ENCODE results near the gene DDI2.

The DDI2 gene

DNA sequence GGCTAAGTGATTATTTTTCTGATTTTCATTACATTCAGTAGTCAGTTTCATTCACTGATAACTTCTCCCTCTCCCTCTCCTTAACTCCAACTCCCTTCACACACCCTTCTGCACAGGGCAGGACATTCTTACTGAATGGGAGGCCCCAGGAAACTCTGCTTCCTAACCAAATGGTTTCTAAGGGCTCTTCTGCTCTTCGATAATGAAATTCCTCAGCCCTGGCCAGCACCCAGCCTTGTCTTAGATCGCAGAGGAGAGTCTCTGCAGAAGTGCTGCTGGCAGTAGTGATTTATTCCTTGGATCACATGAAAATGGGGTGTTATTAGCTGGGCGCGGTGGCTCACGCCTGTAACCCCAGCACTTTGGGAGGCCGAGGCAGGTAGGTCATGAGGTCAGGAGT, 83.2 kb downstream of the DDI2 start:
- Histone ChIP-seq H3K4me1 (ENCODE audit: control insufficient read depth in 1 of 2, insufficient read depth in 2 of 2, low read length in 2 of 2) (peaks cover 21 to 30% of the 10 kb centered on the region in 2 donors), H3K9me3 (ENCODE audit: control insufficient read depth in 1 of 2, low read length in 2 of 2) (no peaks in the 10 kb centered on the region), H3K36me3 (ENCODE audit: control insufficient read depth in 1 of 2, insufficient read depth in 2 of 2, low read length in 2 of 2) (peaks cover 0 to 3% of the 10 kb centered on the region in 2 donors), H3K27me3 (ENCODE audit: control insufficient read depth in 1 of 2, insufficient read depth in 2 of 2, low read length in 2 of 2) (no peaks in the 10 kb centered on the region), H3K27ac (ENCODE audit: low read depth, low read length) (no peak overlapping the region), H3K4me3 (ENCODE audit: low read depth in 1 of 2, low read length in 2 of 2) (no peak overlapping the region), H3K9ac (ENCODE audit: low read depth in 1 of 2, low read length in 2 of 2) (no peak overlapping the region)

DNA sequence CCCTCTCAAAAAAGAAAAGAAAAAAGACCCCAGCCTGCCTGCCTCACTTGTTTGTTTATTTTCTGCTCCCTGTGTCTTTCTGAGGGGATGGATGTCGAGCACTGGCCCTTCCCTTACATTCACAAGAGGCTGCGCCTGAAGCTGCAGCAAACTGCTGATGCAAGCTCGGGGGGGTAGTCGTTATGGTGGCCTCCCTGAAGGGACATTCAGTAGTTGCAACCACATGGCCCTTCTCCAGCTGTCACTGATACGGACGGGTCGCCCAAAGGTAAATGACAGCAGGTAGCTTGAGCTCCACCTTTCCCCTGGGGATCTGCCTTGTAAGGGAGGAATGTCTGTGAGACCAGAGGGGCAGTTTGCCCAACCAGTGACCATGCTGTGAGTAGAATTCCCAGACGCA, 84.5 kb downstream of the DDI2 start:
- H3K4me1 ChIP-seq (ENCODE audit: control insufficient read depth in 1 of 2, insufficient read depth in 2 of 2, low read length in 2 of 2) = peaks cover 21 to 30% of the 10 kb centered on the region in 2 donors
- no peaks in the 10 kb centered on the region for H3K9me3 ChIP-seq (ENCODE audit: control insufficient read depth in 1 of 2, low read length in 2 of 2)
- H3K27ac ChIP-seq (ENCODE audit: low read depth, low read length) = no peak overlapping the region

DNA sequence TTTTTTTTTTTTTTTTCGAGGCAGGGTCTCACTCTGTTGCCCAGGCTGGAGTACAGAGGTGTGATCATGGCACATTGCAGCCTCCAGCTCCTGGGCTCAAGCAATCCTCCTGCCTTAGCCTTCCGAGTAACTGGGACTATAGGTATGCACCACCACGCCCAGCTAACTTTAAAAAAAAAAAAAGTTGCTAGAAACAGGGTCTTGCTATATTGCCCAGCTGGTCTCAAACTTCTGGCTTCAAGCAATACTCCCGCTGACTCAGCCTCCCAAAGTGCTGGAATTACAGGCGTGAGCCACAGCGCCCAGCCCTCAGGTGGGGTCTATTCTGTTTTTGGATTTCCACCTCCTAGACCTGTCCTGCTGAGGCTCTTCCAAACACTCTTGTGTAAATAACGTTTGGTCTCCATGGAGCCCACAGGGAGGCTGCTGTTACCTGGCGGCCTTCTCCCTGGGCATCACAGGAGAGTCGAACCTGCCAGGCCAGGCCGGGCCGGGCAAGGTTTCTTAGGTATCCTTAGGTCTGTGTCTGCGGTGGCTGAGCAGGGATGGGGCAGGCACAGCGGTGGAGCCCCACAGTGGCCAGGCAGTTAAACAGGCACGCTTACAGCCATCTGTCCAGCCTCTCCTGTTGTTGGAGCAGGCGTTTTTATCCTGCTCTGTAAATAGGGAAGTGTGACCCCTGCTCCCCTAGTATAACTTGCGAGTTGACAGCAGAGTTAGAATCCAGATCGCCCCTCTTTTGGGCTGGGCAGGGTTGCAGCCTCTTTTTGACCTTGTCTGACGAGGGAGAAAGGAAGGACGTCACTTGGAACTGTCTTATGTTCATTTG, 85.7 kb downstream of the DDI2 start:
- Histone ChIP-seq H3K9ac (ENCODE audit: low read depth in 1 of 2, low read length in 2 of 2) (peak overlapping the region; percentile 23 to 43), H3K27me3 (ENCODE audit: control insufficient read depth in 1 of 2, insufficient read depth in 2 of 2, low read length in 2 of 2) (no peaks in the 10 kb centered on the region), H3K27ac (ENCODE audit: low read depth, low read length) (peak overlapping the region; percentile 63), H3K36me3 (ENCODE audit: control insufficient read depth in 1 of 2, insufficient read depth in 2 of 2, low read length in 2 of 2) (peaks cover 0 to 8% of the 10 kb centered on the region in 2 donors), H3K4me1 (ENCODE audit: control insufficient read depth in 1 of 2, insufficient read depth in 2 of 2, low read length in 2 of 2) (peaks cover 21% of the 10 kb centered on the region in 2 donors), H3K9me3 (ENCODE audit: control insufficient read depth in 1 of 2, low read length in 2 of 2) (no peaks in the 10 kb centered on the region), H3K4me3 (ENCODE audit: low read depth in 1 of 2, low read length in 2 of 2) (peak overlapping the region; percentile 29 to 41)

More for the DNA sequence above, 84.5 kb downstream of the DDI2 start:
- Histone ChIP-seq H3K27me3 (ENCODE audit: control insufficient read depth in 1 of 2, insufficient read depth in 2 of 2, low read length in 2 of 2) (no peaks in the 10 kb centered on the region), H3K36me3 (ENCODE audit: control insufficient read depth in 1 of 2, insufficient read depth in 2 of 2, low read length in 2 of 2) (peaks cover 0 to 8% of the 10 kb centered on the region in 2 donors), H3K4me3 (ENCODE audit: low read depth in 1 of 2, low read length in 2 of 2) (no peak overlapping the region), H3K9ac (ENCODE audit: low read depth in 1 of 2, low read length in 2 of 2) (no peak overlapping the region)

DNA sequence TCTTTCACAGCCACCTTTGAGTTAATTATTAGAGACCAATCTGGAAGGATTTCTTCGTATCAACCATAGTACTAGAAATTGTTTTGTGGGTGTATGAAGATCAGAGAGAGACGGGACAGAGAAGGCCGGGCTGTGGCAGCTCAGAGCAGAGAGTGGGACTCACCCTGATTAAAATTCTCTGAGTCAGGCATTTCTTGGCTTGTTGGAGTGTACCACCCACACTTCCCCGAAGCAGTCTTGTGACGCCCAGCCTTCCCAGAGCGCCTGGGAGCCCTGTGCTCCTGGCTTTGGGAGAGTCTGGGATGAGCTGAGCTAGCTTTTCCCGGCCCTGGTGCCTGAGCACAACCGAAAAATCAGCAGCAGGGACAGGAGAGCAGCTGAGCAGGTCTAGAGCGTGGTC, 86.3 kb downstream of the DDI2 start:
- Histone ChIP-seq H3K4me1 (ENCODE audit: control insufficient read depth in 1 of 2, insufficient read depth in 2 of 2, low read length in 2 of 2) (peaks cover 17 to 21% of the 10 kb centered on the region in 2 donors), H3K36me3 (ENCODE audit: control insufficient read depth in 1 of 2, insufficient read depth in 2 of 2, low read length in 2 of 2) (peaks cover 0 to 8% of the 10 kb centered on the region in 2 donors), H3K27me3 (ENCODE audit: control insufficient read depth in 1 of 2, insufficient read depth in 2 of 2, low read length in 2 of 2) (no peaks in the 10 kb centered on the region), H3K4me3 (ENCODE audit: low read depth in 1 of 2, low read length in 2 of 2) (peak overlapping the region; percentile 29 to 41), H3K9me3 (ENCODE audit: control insufficient read depth in 1 of 2, low read length in 2 of 2) (no peaks in the 10 kb centered on the region), H3K9ac (ENCODE audit: low read depth in 1 of 2, low read length in 2 of 2) (peak overlapping the region; percentile 23 to 43), H3K27ac (ENCODE audit: low read depth, low read length) (peak overlapping the region; percentile 63)

DNA sequence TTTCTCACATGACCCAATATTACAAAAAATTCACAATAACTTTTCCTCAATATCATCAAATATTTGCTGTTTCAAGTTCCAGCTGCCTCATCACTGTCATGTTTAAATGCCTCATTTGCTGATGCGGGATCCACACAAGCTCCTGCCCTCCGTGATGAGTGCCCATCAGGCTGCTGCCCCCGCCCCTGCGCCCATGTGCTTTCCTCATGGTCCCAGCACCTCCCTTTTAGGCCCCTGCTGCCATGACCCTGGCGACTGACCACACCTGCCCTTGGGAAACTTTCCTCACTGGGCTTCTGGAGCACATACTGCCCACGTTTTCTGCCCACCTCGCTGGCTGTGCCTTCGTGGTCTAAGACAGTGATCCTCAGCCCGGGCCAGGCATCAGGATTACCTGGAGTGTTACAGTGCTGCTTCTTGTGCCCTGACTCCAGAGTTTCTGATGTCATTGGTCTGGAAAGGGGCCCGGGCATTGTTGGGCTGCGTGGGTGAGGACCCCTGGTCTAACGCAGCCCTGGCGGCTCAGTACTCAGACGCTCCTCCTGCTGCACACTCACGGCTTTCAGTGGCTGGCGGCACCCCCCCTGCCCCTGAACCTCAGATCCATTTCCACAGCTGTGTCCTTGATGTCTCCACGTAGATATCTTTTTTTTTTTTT, 87.4 kb downstream of the DDI2 start:
- Histone ChIP-seq H3K4me3 (ENCODE audit: low read depth in 1 of 2, low read length in 2 of 2) (no peak overlapping the region), H3K4me1 (ENCODE audit: control insufficient read depth in 1 of 2, insufficient read depth in 2 of 2, low read length in 2 of 2) (peaks cover 17 to 21% of the 10 kb centered on the region in 2 donors), H3K9ac (ENCODE audit: low read depth in 1 of 2, low read length in 2 of 2) (no peak overlapping the region), H3K27ac (ENCODE audit: low read depth, low read length) (no peak overlapping the region), H3K27me3 (ENCODE audit: control insufficient read depth in 1 of 2, insufficient read depth in 2 of 2, low read length in 2 of 2) (no peaks in the 10 kb centered on the region), H3K9me3 (ENCODE audit: control insufficient read depth in 1 of 2, low read length in 2 of 2) (no peaks in the 10 kb centered on the region), H3K36me3 (ENCODE audit: control insufficient read depth in 1 of 2, insufficient read depth in 2 of 2, low read length in 2 of 2) (peaks cover 0 to 8% of the 10 kb centered on the region in 2 donors)

DNA sequence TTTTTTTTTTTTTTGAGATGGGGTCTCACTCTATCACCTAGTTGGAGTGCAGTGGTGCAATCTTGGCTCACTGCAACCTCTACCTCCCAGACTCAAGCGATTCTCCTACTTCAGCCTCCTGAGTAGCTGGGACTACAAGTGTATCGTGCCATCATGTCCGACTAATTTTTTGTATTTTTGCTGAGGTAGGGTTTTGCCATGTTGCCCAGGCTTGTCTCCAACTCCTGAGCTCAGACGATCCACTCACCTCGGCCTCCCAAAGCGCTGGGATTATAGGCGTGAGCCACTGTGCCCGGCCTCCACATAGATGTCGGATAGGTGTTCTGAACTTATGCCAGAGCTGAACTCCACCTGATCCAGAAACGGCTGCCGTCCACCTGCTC, 87.9 kb downstream of the DDI2 start:
- peaks cover 17 to 21% of the 10 kb centered on the region in 2 donors for H3K4me1 ChIP-seq (ENCODE audit: control insufficient read depth in 1 of 2, insufficient read depth in 2 of 2, low read length in 2 of 2)
- peaks cover 0 to 8% of the 10 kb centered on the region in 2 donors for H3K36me3 ChIP-seq (ENCODE audit: control insufficient read depth in 1 of 2, insufficient read depth in 2 of 2, low read length in 2 of 2)
- H3K9me3 ChIP-seq (ENCODE audit: control insufficient read depth in 1 of 2, low read length in 2 of 2) = no peaks in the 10 kb centered on the region
- no peaks in the 10 kb centered on the region for H3K27me3 ChIP-seq (ENCODE audit: control insufficient read depth in 1 of 2, insufficient read depth in 2 of 2, low read length in 2 of 2)
- no peak overlapping the region for H3K9ac ChIP-seq (ENCODE audit: low read depth in 1 of 2, low read length in 2 of 2)
- H3K27ac ChIP-seq (ENCODE audit: low read depth, low read length) = no peak overlapping the region
- H3K4me3 ChIP-seq (ENCODE audit: low read depth in 1 of 2, low read length in 2 of 2) = no peak overlapping the region

DNA sequence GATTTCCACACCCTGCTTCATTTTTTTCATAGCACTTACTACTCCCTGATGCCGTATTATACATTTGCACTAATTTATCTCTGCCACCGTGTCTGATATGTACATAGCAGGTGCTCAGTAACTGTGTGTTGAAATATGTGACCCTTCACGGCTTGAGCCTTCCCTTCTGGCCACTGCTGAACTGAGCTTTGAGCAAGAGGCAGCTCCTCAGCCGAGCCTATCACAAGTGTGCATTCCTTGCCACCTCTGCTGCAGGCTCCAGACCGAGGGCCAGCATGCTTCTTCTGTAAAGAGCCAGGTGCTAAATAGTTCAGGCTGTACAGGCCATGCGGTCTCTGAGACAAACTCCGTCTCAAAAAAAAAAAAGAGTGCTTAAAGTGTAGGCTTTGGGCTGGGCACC, 89.5 kb downstream of the DDI2 start:
- H3K9me3 ChIP-seq (ENCODE audit: control insufficient read depth in 1 of 2, low read length in 2 of 2) = no peaks in the 10 kb centered on the region
- H3K9ac ChIP-seq (ENCODE audit: low read depth in 1 of 2, low read length in 2 of 2) = no peak overlapping the region
- H3K4me3 ChIP-seq (ENCODE audit: low read depth in 1 of 2, low read length in 2 of 2) = no peak overlapping the region
- peaks cover 0 to 8% of the 10 kb centered on the region in 2 donors for H3K36me3 ChIP-seq (ENCODE audit: control insufficient read depth in 1 of 2, insufficient read depth in 2 of 2, low read length in 2 of 2)
- no peak overlapping the region for H3K27ac ChIP-seq (ENCODE audit: low read depth, low read length)
- H3K4me1 ChIP-seq (ENCODE audit: control insufficient read depth in 1 of 2, insufficient read depth in 2 of 2, low read length in 2 of 2) = peaks cover 17 to 21% of the 10 kb centered on the region in 2 donors
- no peaks in the 10 kb centered on the region for H3K27me3 ChIP-seq (ENCODE audit: control insufficient read depth in 1 of 2, insufficient read depth in 2 of 2, low read length in 2 of 2)

DNA sequence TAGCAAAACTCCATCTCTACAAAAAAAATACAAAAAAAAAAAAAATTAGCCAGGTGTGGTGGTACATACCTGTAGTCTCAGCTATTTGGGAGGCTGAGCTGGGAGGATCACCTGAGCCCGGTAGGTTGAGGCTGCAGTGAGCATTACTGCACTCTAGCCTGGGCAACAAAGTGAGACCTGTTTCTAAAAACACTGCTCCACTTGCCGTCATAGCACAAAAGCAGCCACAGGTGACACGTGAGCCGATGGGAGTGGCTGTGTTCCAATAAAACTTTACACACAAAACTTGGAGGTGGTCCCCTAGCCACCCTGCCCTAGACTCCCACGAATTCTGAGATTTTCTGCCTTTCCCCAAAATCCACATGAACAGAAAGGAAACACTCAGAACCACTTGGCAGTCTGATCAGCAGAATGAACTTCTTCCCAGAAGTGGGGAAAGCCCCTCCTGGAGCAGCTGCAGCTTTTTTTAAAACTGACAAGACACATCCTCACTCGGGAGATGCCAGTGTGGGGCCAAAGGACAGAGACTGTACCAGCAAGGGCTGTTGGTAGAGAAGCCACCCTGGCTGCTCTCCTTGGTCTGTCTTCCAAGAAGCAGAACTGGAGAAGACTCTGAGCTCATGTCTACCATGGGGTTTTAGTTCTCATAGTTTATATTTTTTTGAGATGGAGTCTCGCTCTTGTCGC, 90.1 kb downstream of the DDI2 start:
- H3K9me3 ChIP-seq (ENCODE audit: control insufficient read depth in 1 of 2, low read length in 2 of 2) = no peaks in the 10 kb centered on the region
- no peaks in the 10 kb centered on the region for H3K27me3 ChIP-seq (ENCODE audit: control insufficient read depth in 1 of 2, insufficient read depth in 2 of 2, low read length in 2 of 2)
- H3K27ac ChIP-seq (ENCODE audit: low read depth, low read length) = no peak overlapping the region
- H3K36me3 ChIP-seq (ENCODE audit: control insufficient read depth in 1 of 2, insufficient read depth in 2 of 2, low read length in 2 of 2) = peaks cover 0 to 8% of the 10 kb centered on the region in 2 donors
- H3K4me1 ChIP-seq (ENCODE audit: control insufficient read depth in 1 of 2, insufficient read depth in 2 of 2, low read length in 2 of 2) = peaks cover 17 to 21% of the 10 kb centered on the region in 2 donors
- no peak overlapping the region for H3K9ac ChIP-seq (ENCODE audit: low read depth in 1 of 2, low read length in 2 of 2)
- H3K4me3 ChIP-seq (ENCODE audit: low read depth in 1 of 2, low read length in 2 of 2) = no peak overlapping the region

DNA sequence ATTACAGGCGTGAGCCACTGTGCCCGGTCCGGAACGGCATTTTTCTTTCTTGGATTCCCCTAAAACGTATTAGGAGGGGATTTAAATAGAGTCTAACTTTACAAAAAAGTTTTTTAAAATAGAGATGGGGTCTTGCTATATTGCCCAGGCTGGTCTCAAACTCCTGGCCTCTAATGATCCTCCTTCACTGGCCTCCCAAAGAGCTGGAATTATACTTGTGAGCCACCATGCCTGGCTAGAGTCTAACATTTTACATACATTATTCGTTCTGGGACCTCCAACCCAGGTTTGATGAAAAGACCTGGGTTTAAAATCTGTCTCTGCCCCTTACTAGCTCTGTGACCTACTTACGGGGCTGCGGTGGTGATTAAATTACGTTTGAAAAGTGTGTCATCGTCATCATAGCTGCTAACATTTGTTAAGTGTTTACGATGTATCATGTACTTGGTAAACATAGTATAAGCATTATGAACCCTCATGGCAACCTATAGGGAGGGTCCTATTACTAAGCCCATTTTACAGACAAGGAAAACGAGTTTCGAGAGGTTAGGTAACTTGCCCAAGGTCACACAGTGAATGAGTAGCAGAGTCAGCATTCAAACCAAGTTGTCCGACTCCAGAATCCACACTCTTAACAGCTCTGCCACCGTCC, 91.4 kb downstream of the DDI2 start:
- H3K27me3 ChIP-seq (ENCODE audit: control insufficient read depth in 1 of 2, insufficient read depth in 2 of 2, low read length in 2 of 2) = no peaks in the 10 kb centered on the region
- H3K9ac ChIP-seq (ENCODE audit: low read depth in 1 of 2, low read length in 2 of 2) = no peak overlapping the region
- peaks cover 9 to 12% of the 10 kb centered on the region in 2 donors for H3K4me1 ChIP-seq (ENCODE audit: control insufficient read depth in 1 of 2, insufficient read depth in 2 of 2, low read length in 2 of 2)
- no peak overlapping the region for H3K27ac ChIP-seq (ENCODE audit: low read depth, low read length)
- no peaks in the 10 kb centered on the region for H3K9me3 ChIP-seq (ENCODE audit: control insufficient read depth in 1 of 2, low read length in 2 of 2)
- no peak overlapping the region for H3K4me3 ChIP-seq (ENCODE audit: low read depth in 1 of 2, low read length in 2 of 2)
- H3K36me3 ChIP-seq (ENCODE audit: control insufficient read depth in 1 of 2, insufficient read depth in 2 of 2, low read length in 2 of 2) = peaks cover 0 to 8% of the 10 kb centered on the region in 2 donors
